HFFc6 (cell line): ENCODE measurements around the gene SLIT3. TPM values are rescaled to one million over a fixed set of nuclear protein-coding genes. Genes with fewer than 3 reads are reported as not detected.

Source experiments
- DNase-seq: peaks from one replicate; pipeline ENCODE4 v3.0.0-alpha.2; 2018
- H3K27ac Mint-ChIP-seq: 2 replicates; pipeline ENCODE4 v1.8.0; 2020; ENCODE audit warnings: mild to moderate bottlenecking, mixed read lengths
- H3K27me3 Mint-ChIP-seq: 2 replicates; pipeline ENCODE4 v1.8.0; 2021; ENCODE audit warnings: mild to moderate bottlenecking, moderate library complexity, mixed read lengths; ENCODE audit not compliant: insufficient read depth
- H3K36me3 Mint-ChIP-seq: 2 replicates; pipeline ENCODE4 v1.8.0; 2021; ENCODE audit warnings: low read depth, mixed read lengths
- H3K4me1 Mint-ChIP-seq: 2 replicates; pipeline ENCODE4 v1.8.0; 2020; ENCODE audit warnings: low read depth, mixed read lengths
- H3K4me3 Mint-ChIP-seq: 2 replicates; pipeline ENCODE4 v1.8.0; 2020; ENCODE audit warnings: mild to moderate bottlenecking, moderate library complexity, mixed read lengths
- H3K9me3 Mint-ChIP-seq: 2 replicates; pipeline ENCODE4 v1.8.0; 2020; ENCODE audit warnings: mild to moderate bottlenecking, mixed read lengths
- CTCF ChIP-seq: fragments of 200-600 bp; sonication (generic); IDR thresholded peaks from 2 replicates; pipeline ENCODE4 v1.5.0; 2021; ENCODE audit warnings: antibody characterized with exemption, mild to moderate bottlenecking
- total RNA-seq, 6 experiments: library from RNA; stranded (reverse); fragmentation: NEBNext Ultra II Directional; extraction: Animal tissue kit (Norgen Biotek cat#: 25700); gene quantifications; 2 replicates in 1 of 6; 3 replicates in 5 of 6; pipeline ENCODE4 v1.2.3, GENCODE V29; 2021

The SLIT3 gene
- total RNA-seq, 6 experiments from 2014 or later = 4.2 to 8.3 (median 7.1) TPM

GRCh38 chr5:169305366-169305765 lies 4.4 kb upstream of the SLIT3 start:
- no peak overlapping the region for H3K4me3 Mint-ChIP-seq
- TF ChIP-seq CTCF = no peak
- H3K36me3 Mint-ChIP-seq = no peaks in the 10 kb centered on the region
- no peak overlapping the region for H3K27ac Mint-ChIP-seq
- peaks cover 28% of the 10 kb centered on the region for H3K4me1 Mint-ChIP-seq
- DNase-seq = no peak
- H3K9me3 Mint-ChIP-seq = no peaks in the 10 kb centered on the region
- peaks cover 33% of the 10 kb centered on the region for H3K27me3 Mint-ChIP-seq

- peaks cover 43% of the 10 kb centered on the region for H3K27me3 Mint-ChIP-seq
- H3K4me1 Mint-ChIP-seq = peaks cover 39% of the 10 kb centered on the region
- no peaks in the 10 kb centered on the region for H3K36me3 Mint-ChIP-seq
- H3K27ac Mint-ChIP-seq = no peak overlapping the region
- no peak for TF ChIP-seq CTCF
- H3K4me3 Mint-ChIP-seq = no peak overlapping the region
- H3K9me3 Mint-ChIP-seq = no peaks in the 10 kb centered on the region
- no peak for DNase-seq
Measured at GRCh38 chr5:169304175-169304574, 3.2 kb upstream of the SLIT3 start.

GRCh38 chr5:169303119-169303515 lies 2.2 kb upstream of the SLIT3 start:
- Mint-ChIP-seq H3K36me3 (no peaks in the 10 kb centered on the region), H3K27ac (no peak overlapping the region), H3K9me3 (no peaks in the 10 kb centered on the region), H3K4me3 (no peak overlapping the region), H3K27me3 (peaks cover 50% of the 10 kb centered on the region), H3K4me1 (peaks cover 47% of the 10 kb centered on the region)
- no peak for TF ChIP-seq CTCF
- no peak for DNase-seq

GRCh38 chr5:169302491-169303118 lies 1.7 kb upstream of the SLIT3 start:
- Mint-ChIP-seq H3K4me3 (peak overlapping the region; percentile 83; the same call in 1 of the 2 replicates), H3K27ac (no peak overlapping the region), H3K27me3 (peaks cover 51% of the 10 kb centered on the region)

GRCh38 chr5:169301986-169302385 lies 1.0 kb upstream of the SLIT3 start:
- Mint-ChIP-seq H3K36me3 (no peaks in the 10 kb centered on the region), H3K4me3 (peak overlapping the region; percentile 83; the same call in 1 of the 2 replicates), H3K4me1 (peaks cover 49% of the 10 kb centered on the region), H3K27me3 (peaks cover 51% of the 10 kb centered on the region), H3K27ac (no peak overlapping the region), H3K9me3 (no peaks in the 10 kb centered on the region)
- DNase-seq = no peak
- TF ChIP-seq CTCF = no peak

More at GRCh38 chr5:169302491-169303118, 1.7 kb upstream of the SLIT3 start:
- H3K4me1 Mint-ChIP-seq = peaks cover 48% of the 10 kb centered on the region
- no peaks in the 10 kb centered on the region for H3K36me3 Mint-ChIP-seq
- DNase-seq = peak; percentile 68
- TF ChIP-seq CTCF = peak; percentile 98
- H3K9me3 Mint-ChIP-seq = no peaks in the 10 kb centered on the region
